Kasumi-1 (cell line): ENCODE measurements around the gene MLN.

Source experiments
- DNase-seq, 2 experiments: peaks; one replicate each; lab custom pipeline; 2025; lab: John Stamatoyannopoulos, UW

Gene MLN, protein sequence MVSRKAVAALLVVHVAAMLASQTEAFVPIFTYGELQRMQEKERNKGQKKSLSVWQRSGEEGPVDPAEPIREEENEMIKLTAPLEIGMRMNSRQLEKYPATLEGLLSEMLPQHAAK

DNA sequence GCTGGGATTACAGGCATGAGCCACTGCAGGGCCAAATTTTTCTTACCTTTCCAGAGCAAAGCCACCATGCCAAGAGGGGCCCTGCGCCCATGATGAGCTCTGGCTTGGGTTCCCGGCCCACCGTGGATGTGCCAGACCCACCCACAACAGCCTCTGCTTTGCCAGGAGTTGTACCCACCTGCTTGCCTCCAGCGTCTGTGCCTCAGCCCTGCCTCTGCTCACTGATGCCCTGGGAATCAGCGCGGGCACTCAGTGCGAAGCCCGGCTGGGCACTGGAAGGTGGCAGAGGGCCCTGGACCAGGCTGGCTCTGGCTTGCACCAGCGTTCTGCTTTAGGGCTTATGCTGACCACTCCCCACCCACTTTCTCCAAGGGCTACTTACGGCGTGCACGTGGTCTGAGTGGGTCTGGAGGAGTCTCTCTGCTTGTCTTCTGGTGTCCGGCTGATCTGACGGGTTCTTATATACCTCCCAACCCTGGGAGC, at the start of gene MLN:
MLN (minus strand) TSS at position 433 of the 483 bp plus-strand sequence. CDS start 2,840 bp downstream, outside the sequence.
- no peak for DNase-seq

DNA sequence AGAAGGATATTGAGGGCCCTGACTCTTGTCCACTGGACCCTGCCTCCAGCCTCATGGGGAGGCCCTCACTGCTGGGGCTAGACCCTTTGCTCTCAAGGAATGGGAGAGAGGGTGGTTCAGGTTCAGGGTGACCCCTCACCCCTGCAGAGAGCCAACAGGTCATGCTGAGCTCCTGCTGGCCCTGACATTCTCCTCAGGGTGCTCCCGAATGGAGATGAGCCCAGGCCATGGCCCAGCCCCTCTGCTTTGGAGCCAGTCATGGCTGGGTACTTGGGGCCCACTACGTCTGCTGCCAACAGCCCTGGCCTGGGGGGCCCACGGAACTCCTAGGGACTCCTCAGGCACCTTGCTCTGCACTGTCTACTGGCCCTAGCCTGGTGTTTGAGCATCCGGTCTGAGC, 49.2 kb upstream of the MLN start:
- DNase-seq, result no peak

DNA sequence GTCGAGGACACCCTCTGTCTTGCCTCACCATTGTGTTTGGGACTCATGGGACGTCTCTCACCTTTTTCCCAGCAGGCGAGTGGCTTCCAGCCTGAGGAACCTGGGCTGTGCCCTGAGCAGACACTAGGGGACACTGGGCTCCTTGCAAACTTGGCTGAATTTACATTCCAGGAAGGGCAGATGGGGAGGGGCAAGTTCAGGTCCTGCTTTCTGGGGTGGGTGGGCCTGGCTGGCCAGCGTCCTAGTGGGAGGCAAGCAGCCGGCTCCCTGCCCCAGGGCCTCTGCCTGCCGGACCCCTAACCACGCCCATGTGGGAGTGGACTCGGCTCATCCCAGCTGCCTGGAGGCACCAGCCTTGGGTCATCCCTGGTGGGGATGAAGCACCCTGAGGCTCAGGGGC, 48.2 kb upstream of the MLN start:
- DNase-seq, result peak in 1 of 2 experiments; percentile 26

DNA sequence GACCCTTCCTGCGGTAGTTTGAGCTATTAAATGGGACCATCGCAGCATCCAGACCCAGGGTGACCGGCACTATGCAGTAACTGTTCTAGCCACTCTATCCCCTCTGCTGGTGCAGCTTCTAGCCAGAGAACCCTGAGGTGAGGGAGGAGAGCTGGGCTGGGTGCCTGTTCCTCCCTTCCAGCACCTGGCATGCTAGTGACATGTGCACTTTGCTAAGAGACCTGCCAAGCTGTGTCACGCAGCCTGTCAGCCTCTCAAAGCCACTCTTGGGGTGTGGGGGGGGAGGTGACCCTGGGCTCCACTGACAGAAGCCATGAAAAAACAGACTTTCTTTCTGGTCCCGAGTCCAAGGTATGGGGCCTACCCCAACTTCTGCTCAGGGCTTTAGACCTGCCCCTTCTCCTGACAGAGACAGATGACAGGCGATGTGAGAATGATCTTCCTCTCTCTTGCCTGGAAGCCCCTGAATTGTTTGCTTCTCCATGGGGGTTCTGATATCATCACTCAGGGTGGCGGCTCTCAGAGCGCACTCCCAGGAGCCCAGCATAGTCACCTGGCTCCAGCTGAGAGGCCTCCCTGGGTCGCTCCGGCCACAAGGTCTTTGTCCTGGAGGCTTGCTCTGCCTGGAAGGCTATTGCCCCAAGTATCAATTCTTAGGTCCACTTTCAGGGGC, 47.2 kb upstream of the MLN start:
- no peak for DNase-seq

DNA sequence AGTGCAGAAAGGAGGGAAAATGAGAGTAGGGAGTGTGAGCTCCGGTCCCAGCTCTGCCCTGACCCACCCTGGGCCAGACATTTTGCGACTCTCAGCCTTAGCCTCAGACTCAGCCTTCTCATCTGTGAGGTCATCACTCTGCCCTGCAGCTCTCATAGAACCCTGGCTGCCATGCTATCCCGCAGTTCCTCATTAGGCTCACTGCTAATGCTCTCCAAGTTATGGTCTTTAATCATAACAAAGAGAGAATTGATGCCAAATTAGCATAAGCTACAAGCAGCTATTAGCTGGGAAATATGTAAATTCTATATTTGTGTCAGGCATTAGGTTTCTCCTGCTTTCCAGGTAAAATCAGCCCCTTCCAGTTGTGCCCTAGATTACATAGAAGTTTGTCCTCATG, 46.5 kb upstream of the MLN start:
- no peak for DNase-seq

DNA sequence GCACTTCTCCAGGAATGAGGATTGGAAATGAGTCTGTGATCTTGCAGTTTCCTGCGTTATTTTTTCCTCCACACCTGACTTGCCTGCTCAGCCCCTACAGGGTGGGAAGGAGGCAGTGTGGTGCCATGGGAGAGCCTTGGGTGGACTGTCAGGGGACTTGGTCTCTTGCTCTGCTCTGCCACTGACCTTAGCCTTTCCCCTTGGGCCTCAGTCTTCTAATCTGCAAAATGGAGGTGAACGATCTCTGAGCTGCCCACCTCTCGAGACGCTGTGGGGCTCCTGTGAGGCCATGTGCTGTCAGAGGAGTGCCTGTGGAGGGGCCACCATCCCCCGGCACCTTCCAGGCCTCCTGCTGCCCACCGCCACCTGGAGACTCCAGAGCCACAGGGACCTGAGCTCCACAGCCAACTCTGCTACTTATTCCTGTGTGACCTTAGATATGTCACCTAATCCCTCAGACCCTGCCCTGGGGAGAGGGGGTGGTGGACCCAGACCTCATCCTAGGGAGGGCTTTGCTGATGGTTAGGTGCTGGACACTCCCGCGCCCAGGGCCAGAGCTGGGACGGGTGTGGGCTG, 45.8 kb upstream of the MLN start:
- no peak for DNase-seq

DNA sequence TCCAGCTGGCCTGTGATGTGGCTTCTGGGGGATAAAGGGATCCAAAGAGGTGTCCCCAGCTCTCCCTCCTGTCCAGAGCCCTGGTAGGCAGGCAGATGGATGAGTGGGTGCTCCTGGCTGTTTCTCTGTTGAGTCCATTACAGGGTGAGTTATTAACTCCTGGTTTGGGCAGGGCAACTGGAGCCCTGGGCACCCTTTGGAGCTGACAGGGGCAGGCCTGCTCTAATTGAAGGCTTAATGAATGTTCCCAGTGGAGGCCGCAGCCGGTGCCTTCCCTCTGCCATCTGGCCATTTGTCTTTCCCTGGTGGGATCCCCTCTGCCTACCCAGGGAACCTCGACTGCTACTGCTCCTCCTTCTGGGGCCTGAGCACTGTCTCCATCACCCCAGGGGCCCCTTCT, 44.7 kb upstream of the MLN start:
- no peak for DNase-seq

DNA sequence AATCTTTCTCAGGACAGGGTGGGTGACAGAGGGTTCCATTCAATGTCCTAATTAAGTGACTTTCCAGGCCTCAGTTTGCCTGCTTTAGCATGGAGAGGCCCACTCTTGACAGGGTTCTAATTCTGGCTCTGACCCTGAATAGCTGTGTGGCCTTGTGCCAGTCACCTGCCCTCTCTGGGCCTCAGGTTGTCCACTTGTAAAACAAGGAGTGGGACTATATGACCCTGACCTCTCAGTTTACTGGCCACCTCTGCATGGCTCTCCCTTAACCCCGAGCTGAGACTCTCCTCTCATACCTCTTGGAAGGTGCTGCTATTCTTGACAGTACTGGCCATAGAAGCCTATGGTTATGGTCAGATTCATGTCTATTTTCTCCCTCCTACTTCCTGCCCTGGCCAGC, 44.1 kb upstream of the MLN start:
- DNase-seq, result no peak

DNA sequence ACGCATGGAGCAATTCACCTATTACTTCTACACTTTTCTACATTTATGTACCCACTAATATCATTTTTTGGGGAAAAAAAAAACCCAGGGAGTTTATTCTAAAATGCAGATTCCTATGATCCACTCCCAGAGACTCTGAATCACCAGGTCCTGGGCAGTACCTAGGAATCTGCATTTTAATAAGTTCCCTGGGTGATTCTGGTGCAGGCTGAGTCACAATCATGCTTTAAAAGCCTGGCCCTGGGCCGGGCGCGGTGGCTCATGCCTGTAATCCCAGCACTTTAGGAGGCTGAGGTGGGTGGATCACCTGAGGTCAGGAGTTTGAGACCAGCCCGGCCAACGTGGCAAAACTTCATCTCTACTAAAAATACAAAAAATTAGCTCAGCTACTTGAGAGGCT, 43.3 kb upstream of the MLN start:
- DNase-seq, result no peak

DNA sequence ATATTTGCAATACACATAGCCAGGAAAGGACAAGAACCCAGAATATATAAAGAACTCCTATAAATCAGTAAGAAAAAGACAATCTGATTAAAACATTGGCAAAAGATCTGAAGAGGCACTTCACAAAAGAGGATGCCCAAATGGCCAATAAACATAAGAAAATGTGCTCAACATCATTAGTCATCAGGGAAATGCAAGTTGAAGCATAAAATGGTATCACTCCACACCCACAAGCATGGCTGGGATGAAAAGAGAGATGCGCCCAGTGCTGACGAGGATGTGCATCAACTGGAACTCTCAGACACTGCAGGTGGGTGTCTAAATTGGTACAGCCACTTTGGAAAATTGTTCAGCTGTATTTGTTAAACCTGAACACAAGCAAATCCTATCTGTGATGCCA, 42.4 kb upstream of the MLN start:
- no peak for DNase-seq

DNA sequence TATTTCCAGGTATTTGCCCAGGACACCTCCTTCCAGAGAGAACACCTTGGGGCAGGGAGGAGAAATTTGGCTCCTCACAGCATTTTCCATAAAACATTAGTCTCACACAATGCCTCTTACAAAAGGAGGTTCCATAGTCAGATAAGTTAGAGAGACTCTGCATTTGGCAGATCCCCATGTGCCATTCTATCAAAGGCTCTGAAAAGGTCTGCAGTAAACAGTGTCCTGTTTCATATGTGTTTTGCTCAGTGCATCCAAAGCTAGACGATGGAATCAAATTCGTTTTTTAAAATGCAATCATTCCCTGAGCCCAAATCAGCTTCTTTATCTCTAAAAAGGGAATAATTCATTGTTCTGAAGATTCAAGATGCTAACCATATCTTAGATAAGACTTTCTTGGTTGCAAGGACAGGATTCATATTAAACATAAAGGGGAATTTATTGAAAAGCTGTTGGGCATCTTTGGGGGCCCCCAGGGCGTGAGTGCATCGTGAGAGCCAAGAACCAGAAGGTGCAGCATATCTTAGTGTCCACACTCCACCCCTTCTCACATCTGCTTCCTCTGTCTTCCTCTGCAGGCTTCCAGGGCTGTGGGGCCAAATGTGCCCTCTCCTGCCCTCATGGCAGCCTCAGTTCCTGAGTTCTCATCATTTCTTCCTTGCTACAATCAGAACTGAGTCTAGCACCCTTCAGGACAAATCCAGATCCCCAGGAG, 41.4 kb upstream of the MLN start:
- peak in 1 of 2 experiments; percentile 16 for DNase-seq

DNA sequence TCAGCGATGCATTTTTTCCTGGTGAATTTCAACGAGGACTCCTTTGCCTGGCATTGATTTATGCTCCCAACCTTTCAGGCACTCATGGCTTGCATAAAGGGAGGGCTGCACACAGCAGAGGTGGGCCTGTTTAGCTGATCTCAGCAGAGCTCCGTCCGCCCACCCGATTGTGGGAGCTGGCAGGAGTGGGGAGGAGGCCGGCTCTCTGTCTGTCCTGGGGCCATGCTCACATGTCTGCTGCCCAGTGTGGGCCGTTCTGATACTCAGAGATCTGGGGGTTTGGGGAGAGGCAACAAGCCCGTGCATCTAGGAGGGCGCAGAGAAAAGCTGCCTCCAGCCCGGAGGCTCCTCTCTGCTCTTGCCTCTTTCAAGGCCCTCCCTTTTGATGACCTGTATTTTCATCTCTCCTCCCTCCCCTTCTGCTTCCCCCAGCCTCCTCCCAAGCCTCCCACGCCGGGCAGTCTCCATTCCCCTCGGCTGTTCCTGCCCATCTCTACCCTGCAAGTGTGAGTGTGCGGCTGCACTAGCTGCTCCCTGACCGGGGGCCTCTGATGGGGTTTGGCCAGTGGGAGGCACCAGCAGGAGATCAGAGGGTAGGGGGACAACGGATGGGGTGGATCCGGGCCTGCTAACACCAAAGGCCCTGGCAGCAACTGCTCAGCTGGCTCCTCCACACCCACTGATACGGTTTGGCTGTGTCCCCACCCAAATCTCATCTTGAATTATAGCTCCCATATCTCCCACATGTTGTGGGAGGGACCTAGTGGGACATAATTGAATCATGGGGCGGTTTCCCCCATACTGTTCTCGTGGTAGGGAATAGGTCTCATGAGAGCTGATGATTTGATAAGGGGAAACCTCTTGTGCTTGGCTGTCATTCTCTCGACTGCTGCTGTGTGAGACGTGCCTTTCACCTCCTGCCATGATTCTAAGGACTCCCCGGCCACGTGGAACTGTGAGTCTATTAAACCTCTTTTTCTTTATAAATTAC, 39.6 kb upstream of the MLN start:
- DNase-seq, result no peak

DNA sequence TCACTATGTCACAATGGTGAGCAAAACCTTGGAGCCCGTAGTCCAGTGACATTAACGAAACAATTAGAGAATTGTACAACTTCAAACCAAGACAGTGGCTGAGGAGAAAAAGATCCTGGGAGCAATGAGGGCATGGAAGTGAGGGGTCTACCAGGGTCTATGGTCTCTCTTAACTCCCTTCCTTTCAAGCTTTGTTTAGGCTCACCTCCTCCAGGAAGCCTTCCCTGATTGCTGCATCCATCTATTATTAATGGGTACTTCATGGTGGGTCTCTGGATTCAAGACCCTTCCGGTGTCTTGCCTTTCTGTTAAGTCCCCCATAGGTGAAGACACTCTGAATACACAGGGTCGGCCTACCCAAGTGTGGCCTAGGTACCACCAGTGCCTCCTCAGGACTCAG, 38.1 kb upstream of the MLN start:
- DNase-seq, result no peak

DNA sequence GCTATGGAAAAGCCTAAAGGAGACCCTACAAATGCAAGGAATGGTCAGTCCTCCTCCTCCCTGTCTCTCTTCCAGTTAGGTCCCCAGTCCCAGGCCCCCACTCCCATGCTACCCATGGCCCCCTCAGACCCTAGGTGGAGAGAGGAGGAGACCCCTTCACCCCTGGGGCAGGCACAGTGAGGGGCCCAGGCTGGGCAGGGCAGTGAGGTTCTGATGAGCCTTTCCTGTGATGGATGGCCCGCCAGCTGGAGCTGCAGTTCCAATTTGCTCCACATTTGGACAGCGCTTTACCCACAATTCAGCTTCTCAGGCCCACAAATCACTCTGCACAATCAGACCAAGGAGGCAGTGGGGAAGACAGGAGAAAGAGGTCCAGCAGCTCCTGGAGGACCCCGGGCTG, 37.3 kb upstream of the MLN start:
- no peak for DNase-seq

DNA sequence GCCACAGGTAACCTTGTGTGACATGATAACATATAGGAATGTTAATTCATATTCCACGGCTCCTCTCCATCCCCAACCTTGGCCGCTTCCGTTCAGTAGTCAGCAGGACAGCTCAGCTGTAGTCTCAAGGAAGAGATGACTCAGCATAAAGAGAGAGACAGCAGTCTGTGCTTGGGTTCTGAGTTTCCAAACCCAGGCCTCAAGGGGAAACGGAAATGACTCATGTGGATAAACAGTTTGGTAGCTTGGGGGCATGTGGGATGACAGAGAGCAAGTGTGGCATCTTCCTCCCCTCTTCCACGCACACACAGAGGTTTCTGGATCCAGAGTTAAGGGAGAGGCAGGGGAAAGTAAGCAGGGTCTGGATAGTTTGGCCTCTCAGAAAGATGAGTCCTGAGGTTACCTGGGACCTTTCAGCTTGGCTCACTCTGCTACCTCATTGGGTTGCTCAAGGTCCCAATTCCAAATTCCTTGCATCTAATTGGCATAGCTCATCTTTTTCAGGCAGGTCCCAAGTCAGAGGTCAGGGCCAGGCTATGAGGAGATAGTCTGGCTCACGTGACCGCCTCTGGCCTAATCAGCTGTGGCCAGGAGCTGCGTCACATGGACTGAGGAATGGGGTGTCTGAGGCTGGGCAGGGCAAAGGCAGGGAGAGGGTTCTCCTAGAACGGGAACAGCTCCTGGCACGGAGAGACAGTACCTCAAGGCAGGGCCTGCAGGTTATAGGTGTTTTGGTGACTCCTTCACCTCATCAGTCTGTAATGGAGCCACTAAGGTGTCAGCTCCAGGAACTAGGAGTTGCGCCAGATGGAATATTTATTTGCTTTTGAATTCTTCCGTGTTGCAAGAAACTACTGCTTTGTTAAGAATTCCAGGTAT, 36.5 kb upstream of the MLN start:
- peak; percentile 97 for DNase-seq

DNA sequence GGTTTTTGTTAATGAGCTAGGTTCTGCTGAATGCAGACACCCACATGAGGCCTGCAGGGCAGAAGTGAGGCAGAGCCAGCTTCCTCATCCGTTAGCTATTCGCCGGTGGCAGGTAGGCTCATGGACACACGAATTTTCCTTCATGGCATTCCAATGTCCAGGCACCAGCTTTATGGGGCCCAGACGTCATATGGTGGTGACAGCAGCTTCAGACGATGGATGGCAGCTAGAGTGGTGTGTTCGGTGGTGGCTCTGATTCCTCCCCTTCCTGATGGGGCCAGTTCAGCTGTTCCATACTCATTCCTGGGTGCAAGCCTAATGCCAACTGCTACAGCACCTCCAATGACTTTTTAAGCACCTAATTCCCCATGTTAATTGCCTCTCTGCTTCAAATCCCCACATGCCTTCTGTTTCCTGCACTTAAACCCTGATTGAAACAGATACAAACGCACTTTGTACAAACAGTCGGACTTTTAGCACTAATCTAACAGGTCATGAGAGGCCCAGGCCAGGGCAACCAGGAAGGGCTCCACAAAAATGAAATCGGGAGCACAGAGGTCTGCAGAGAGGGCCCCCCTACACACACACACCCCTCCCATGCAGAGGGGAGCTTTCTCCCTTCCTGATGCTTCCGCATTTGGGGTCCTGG, 35.7 kb upstream of the MLN start:
- DNase-seq, result peak in 1 of 2 experiments; percentile 10

DNA sequence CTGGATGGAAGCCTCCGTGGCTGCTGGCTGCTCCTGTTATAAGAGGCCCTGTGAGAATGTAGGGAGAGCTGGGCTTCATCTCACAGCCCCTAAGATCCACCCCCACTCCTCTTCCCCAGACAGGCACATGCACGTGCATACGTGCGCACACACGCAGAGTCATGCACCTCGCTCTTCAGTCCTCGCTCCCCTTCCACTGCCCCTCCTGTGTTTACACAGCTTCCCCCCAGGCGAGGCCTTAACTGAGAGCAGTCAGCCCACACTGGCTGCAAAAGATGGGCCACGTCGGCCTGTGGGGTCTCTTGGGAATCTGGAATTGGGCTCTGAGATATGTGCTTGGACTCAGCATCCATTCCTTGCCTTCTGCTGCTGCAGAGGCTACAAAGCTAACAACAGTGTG, 35.2 kb upstream of the MLN start:
- DNase-seq, result no peak

DNA sequence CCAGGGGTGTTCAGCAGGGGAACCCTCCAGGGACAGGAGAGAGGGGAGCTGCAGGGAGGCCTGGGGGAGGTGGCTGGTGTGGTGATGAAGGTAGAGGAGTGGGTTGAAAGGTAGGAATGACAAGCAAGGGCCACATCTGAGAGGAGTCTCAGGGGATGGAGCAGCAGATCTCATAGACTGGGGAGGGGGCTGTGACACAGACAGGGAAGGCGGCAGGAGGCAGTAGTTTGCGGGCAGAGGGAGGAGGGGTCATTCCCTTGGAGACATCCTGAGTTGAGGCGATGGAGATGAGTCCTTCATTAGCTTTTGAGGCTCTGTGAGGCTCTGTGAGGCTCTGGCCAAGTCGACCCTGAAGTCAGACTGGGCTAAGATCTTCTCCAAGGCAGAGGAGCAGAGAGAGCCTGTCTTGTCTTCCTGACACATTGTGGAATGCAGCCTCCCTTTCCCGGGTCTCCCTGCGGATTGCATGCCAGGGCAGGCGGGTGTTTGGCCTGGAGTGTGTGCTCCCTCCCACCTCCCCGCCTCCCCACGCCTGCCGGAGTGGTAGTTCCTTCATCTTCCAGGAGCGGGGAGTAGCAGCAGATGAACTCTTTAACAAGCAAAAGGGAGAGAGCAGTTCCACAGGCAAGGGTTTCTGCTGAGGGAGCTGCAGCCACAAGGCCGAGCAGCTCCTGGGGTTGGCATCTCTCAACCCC, 34.3 kb upstream of the MLN start:
- no peak for DNase-seq

DNA sequence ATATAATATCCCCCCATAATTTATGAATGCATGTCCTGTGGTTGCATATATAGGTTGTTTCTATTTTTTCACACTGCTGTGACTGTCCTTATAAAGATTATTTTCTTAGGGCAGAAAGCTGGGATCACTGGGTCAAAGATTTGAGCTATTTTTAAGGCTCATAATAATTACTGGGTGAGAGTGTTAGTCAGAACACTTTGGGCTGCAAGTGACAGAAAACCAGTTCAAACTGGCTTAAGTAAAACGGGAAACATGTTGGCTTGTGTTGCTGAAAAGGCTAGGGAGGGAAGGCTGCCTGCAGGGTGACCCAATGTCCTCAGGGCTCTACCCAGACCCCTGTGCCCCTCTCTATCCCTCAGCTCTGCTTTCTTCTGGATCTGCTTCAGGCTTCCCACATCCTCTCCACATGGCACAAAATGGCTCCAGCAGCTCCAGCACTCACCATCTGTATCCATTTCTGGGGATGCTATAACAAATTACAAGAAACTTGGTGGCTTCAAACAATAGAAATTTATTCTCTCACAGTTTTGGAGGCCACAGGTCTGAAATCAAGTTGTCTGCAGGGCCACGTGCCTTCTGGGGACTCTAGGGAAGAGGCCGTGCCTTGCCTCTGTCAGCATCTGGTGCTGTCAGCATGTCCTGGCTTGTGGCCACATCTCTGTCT, 33.1 kb upstream of the MLN start:
- DNase-seq, result no peak
